22Rv1 (cell line): ENCODE data around the gene HERPUD2.

Experiments used
- ZFX ChIP-seq: fragments of 450-650 bp; IDR thresholded peaks from 2 replicates; pipeline ENCODE4 v1.6.1; 2017; ENCODE audit warnings: antibody characterized with exemption, borderline replicate concordance
- TF ChIP-seq, protein P1 (sequence below): fragments of 450-650 bp; IDR thresholded peaks from 2 replicates; pipeline ENCODE4 v1.5.1; 2017; ENCODE audit warnings: mild to moderate bottlenecking

- TF ChIP-seq, protein P1, sequence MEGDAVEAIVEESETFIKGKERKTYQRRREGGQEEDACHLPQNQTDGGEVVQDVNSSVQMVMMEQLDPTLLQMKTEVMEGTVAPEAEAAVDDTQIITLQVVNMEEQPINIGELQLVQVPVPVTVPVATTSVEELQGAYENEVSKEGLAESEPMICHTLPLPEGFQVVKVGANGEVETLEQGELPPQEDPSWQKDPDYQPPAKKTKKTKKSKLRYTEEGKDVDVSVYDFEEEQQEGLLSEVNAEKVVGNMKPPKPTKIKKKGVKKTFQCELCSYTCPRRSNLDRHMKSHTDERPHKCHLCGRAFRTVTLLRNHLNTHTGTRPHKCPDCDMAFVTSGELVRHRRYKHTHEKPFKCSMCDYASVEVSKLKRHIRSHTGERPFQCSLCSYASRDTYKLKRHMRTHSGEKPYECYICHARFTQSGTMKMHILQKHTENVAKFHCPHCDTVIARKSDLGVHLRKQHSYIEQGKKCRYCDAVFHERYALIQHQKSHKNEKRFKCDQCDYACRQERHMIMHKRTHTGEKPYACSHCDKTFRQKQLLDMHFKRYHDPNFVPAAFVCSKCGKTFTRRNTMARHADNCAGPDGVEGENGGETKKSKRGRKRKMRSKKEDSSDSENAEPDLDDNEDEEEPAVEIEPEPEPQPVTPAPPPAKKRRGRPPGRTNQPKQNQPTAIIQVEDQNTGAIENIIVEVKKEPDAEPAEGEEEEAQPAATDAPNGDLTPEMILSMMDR, result no peak
- TF ChIP-seq ZFX, result no peak
Measured at GRCh38 chr7:35691366-35691765, 3.6 kb downstream of the HERPUD2 start.
